IPS-18a (cell line): ENCODE measurements around the gene EIF2AK2.

ENCODE experiments used
- H3K27ac ChIP-seq: one replicate; pipeline ENCODE4 v1.5.1; 2013; ENCODE audit warnings: low read length
- H3K27me3 ChIP-seq: one replicate; pipeline ENCODE4 v1.6.1; 2013; ENCODE audit warnings: mild to moderate bottlenecking, low read length; ENCODE audit not compliant: control insufficient read depth, insufficient read depth
- H3K36me3 ChIP-seq: one replicate; pipeline ENCODE4 v1.6.1; 2013; ENCODE audit warnings: low read depth, low read length; ENCODE audit not compliant: control insufficient read depth
- H3K4me1 ChIP-seq: one replicate; pipeline ENCODE4 v1.6.1; 2013; ENCODE audit warnings: low read depth, low read length; ENCODE audit not compliant: control insufficient read depth
- H3K4me3 ChIP-seq: one replicate; pipeline ENCODE4 v1.5.1; 2013; ENCODE audit warnings: low read length
- H3K9ac ChIP-seq: one replicate; pipeline ENCODE4 v1.6.1; 2013; ENCODE audit warnings: mild to moderate bottlenecking, low read length, moderate library complexity
- H3K9me3 ChIP-seq: one replicate; pipeline ENCODE4 v1.6.1; 2013; ENCODE audit warnings: low read depth, low read length; ENCODE audit not compliant: control insufficient read depth

Gene EIF2AK2

DNA sequence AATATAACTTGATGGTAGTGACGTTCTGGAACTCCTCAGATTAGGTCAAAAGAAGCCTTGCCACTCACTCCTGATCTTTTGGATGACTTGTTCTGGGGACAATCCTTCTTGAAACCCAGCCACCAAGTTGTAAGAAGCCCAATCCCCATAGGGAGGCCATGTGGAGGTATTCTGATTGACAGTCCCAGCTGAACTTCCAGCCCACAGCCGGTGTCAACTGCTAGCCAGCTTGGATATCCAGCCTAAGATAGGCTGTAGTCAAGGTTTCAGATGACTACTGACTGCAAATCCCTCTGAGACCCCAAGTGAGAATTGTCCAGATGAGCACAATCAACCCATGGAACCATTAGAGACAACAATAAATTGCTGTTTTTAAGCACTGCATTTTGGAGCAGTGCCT lies 31.4 kb downstream of the EIF2AK2 start:
- Histone ChIP-seq H3K4me3 (no peak overlapping the region), H3K27ac (no peak overlapping the region), H3K4me1 (no peaks in the 10 kb centered on the region), H3K27me3 (no peaks in the 10 kb centered on the region), H3K36me3 (peaks cover 20% of the 10 kb centered on the region), H3K9me3 (no peaks in the 10 kb centered on the region), H3K9ac (no peak overlapping the region)

DNA sequence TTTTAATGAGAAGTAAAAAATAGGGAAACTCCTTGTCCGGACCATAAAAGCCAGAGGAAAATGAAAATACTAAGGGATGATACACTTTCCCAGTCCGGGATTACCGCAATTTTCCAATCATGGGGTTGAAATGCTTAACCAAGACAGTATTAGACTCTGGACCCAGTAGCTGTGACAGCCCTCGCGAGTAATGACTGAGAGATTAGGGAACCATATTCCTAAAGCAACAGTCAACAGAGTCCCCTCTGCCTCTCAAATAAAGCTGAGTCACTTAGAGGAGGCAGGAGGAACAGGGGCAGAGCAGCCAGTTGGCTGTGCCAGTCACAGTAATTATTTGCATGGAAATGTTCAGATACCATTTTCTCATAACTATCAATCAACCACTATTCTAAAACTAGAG lies 37.6 kb downstream of the EIF2AK2 start:
- Histone ChIP-seq H3K27me3 (no peaks in the 10 kb centered on the region), H3K9ac (no peak overlapping the region), H3K4me3 (no peak overlapping the region), H3K4me1 (no peaks in the 10 kb centered on the region), H3K36me3 (peaks cover 8% of the 10 kb centered on the region), H3K27ac (no peak overlapping the region), H3K9me3 (no peaks in the 10 kb centered on the region)

DNA sequence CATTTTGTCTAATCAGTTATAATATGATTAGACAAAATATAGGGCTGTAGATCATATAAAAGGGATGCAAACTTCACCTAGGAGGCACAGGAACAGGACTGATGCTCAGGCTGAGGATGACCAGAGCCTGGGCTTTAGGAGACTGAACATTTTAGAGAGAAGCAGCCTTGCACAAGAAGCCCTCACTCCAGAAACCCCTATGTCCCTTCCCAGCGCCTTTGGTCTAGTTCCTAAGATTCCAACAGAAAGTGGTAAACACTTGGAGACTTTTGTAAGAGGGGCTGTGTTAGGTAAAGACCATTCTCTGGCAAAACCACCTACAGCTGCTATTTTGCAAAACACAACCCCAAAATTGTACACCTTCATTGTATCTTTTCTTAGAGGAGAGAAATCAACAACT lies 39.2 kb downstream of the EIF2AK2 start:
- Histone ChIP-seq H3K9ac (no peak overlapping the region), H3K4me1 (no peaks in the 10 kb centered on the region), H3K4me3 (no peak overlapping the region), H3K27ac (no peak overlapping the region), H3K36me3 (peaks cover 8% of the 10 kb centered on the region), H3K9me3 (no peaks in the 10 kb centered on the region), H3K27me3 (no peaks in the 10 kb centered on the region)

DNA sequence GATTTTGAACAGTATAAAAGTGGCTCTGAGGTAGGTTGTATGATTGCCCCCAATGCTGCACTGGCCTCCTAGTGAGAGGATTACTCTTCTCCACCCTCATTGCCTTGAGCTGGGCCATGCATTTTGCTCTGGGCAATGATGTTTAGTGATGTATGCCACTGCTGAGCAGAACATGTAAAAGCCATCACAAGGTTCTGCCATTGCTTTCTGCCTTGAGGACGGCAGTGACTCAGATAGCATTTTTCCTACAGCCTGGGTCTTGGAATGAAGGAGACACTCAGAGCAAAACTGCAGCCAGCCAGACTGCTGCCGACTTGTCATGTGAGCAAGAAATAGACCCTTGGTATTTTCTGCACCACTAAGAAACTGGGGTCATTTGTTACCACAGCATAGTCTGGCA lies 44.8 kb downstream of the EIF2AK2 start:
- H3K27me3 ChIP-seq, result no peaks in the 10 kb centered on the region
- no peaks in the 10 kb centered on the region for H3K4me1 ChIP-seq
- H3K4me3 ChIP-seq, result no peak overlapping the region
- no peaks in the 10 kb centered on the region for H3K9me3 ChIP-seq
- H3K36me3 ChIP-seq, result peaks cover 15% of the 10 kb centered on the region
- no peak overlapping the region for H3K27ac ChIP-seq
- H3K9ac ChIP-seq, result no peak overlapping the region

DNA sequence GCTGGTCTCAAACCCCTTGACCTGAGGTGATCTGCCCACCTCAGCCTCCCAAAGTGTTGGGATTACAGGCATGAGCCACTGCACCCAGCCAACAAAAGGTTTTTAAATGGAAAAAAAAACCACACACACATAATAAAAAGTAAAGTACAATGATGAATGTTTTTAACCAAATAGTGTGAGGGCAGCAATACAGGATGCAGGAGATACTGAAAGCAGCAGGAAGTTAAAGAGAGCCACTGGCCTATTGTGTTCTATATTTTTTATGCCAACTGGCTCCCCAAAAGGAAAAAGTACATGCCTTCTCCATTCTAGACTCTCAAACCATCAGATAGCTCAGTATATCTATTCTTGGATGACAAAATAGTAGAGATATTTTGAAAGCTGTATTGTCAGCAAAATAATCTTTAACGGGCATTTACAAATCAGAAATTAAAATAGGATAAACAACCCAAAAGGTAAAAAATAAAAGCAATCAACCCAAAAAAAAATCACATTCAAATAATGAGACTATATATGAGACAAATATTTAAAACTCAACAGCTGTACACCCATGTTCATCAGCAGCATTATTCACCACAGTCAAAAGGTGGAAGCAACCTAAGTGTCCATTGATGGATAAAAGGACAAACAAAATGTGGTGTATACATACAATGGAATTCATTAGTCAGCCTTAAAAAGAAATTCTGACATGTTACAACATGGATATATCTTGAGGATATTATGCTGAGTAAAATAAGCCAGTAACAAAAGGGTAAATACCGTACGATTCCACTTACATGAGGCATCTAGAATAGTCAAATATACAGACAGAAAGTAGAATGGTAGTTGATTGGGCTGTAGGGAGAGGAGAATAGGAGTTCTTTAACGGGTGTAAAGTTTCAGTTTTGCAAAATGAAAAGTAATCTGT lies 46.2 kb downstream of the EIF2AK2 start:
- Histone ChIP-seq H3K27ac (no peak overlapping the region), H3K9me3 (no peaks in the 10 kb centered on the region), H3K9ac (no peak overlapping the region), H3K4me1 (peaks cover 4% of the 10 kb centered on the region), H3K27me3 (no peaks in the 10 kb centered on the region), H3K4me3 (no peak overlapping the region), H3K36me3 (peaks cover 22% of the 10 kb centered on the region)

DNA sequence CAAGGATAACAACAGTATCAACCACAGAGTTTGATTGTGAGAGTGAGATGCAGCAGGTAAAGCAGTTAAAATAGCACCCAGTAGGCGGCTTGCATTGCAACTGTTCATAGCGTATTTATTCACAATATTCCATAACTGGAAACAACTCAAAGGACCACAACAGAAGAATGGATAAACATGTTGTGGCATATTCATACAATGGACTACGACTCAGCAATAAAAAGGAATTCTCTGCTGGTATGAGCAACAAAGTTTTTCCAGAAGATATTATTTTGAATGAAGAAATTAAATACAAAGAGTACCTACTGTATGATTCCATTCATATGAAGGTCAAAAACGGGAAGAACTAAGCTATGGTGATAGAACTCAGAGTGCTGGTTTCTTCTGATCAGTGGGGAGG lies 47.3 kb downstream of the EIF2AK2 start:
- H3K27me3 ChIP-seq, result no peaks in the 10 kb centered on the region
- H3K36me3 ChIP-seq, result peaks cover 22% of the 10 kb centered on the region

DNA sequence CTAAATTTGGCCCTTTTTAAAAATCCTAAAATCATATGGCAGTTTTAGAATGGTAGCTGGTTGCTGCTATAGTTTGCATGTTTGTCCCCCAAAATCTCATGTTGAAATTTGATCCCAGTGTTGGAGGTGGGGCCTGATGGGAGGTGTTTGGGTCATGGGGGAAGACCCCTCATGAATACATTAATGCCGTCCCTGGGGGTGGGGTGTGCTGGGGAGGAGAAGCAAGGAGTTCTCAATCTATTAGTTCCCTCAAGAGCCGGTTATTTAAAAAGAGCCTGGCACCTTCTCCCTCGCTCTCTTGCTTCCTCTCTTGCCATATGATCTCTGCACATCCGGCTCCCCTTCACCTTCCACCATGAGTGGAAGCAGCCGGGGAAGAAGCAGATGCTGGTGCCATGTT lies 51.6 kb downstream of the EIF2AK2 start:
- Histone ChIP-seq H3K27ac (no peak overlapping the region), H3K9me3 (no peaks in the 10 kb centered on the region), H3K27me3 (no peaks in the 10 kb centered on the region), H3K4me3 (no peak overlapping the region), H3K36me3 (peaks cover 25% of the 10 kb centered on the region), H3K9ac (no peak overlapping the region), H3K4me1 (peaks cover 8% of the 10 kb centered on the region)

More for the DNA sequence above, 47.3 kb downstream of the EIF2AK2 start:
- Histone ChIP-seq H3K4me3 (no peak overlapping the region), H3K9me3 (no peaks in the 10 kb centered on the region), H3K4me1 (peaks cover 8% of the 10 kb centered on the region), H3K9ac (no peak overlapping the region), H3K27ac (no peak overlapping the region)

DNA sequence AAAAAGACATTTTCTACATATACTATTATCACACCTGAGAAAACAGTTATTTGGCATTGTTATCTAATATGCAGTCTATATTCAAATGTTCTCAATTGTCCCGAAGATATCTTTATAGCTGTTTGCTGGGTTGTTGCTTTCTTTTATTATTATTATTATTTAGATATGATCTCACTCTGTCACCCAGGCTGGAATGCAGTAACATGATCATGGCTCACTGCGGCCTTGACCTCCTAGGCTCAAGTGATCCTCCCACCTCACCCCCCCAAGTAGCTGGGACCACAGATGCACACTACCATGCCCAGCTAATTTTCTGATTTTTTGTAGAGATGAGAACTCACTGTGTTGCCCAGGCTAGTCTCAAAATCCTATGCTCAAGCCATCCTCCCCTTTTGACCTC lies 52.6 kb downstream of the EIF2AK2 start:
- Histone ChIP-seq H3K9me3 (no peaks in the 10 kb centered on the region), H3K27ac (no peak overlapping the region), H3K27me3 (no peaks in the 10 kb centered on the region), H3K4me1 (peaks cover 8% of the 10 kb centered on the region), H3K36me3 (peaks cover 22% of the 10 kb centered on the region), H3K9ac (no peak overlapping the region), H3K4me3 (no peak overlapping the region)

DNA sequence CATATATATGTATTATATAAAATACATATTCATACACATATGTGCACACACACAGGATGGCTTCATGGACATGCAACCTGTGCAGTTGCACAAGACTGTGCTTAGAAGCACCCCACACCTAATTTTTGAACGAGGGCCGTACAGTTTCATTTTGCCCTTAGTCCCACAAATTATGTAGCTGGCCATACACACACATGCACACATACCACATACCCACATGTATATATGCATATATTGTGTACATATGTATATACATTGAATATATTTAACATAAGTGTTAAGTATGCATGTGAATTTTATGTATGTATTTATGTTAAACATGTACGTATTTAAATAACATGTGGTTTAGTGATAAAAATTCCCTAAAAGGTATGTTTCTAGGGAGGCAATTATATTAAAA lies 54.2 kb downstream of the EIF2AK2 start:
- peaks cover 8% of the 10 kb centered on the region for H3K4me1 ChIP-seq
- H3K4me3 ChIP-seq, result no peak overlapping the region
- H3K27ac ChIP-seq, result no peak overlapping the region
- H3K9me3 ChIP-seq, result no peaks in the 10 kb centered on the region
- no peak overlapping the region for H3K9ac ChIP-seq
- no peaks in the 10 kb centered on the region for H3K27me3 ChIP-seq
- peaks cover 16% of the 10 kb centered on the region for H3K36me3 ChIP-seq

DNA sequence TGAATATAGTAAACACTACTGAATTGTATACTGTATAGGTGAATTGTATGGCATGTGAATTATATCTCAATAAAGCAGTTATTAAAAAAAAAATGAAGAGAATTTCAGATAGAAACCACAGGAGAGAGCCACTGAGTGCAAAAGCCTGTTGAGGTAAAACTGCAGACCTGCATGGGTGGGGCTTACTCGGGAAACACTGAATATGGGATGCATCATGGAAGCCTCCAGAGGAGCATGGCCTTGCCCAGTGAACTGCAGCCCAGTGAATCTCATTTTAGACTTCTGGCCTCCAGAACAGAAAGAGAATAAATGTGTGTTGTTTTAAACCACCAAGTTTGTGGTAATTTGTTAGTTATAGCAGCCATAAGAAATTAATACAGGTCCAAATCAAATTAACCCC lies 56.7 kb downstream of the EIF2AK2 start:
- no peaks in the 10 kb centered on the region for H3K4me1 ChIP-seq
- H3K27me3 ChIP-seq, result no peaks in the 10 kb centered on the region
- H3K9ac ChIP-seq, result no peak overlapping the region
- H3K4me3 ChIP-seq, result no peak overlapping the region
- H3K27ac ChIP-seq, result no peak overlapping the region
- H3K9me3 ChIP-seq, result no peaks in the 10 kb centered on the region
- H3K36me3 ChIP-seq, result peaks cover 3% of the 10 kb centered on the region

DNA sequence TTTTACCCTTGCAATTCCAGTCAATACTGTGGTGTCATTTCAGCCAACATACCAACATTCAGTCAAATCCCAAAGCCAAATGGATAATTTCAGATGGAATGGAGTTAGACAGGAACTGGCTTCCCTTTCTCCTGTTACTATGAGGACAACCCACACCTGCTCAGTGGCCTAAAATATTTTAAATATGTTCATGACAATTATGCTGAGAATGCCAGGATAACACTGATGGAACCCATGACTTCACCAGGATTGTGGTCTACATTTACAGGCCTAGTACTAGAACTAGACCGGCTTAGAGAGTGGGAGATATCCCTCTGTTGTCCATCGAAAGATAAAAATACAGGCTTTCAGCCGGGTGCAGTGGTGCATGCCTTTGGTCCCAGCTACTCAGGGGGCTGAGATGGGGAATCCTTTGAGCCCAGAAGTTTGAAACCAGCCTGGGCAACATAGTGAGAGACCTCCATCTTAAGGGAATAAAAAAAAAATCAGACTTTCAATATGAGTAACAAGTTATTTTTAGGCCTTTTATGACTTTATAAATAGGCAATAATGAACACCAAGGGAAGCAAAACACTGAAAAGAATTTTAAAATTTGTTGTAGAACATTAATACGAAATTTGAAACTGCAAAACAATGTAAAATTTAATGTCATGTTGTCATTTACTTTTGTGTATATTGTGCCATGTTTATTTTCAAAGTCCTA lies 58.2 kb downstream of the EIF2AK2 start:
- H3K27me3 ChIP-seq, result no peaks in the 10 kb centered on the region
- no peaks in the 10 kb centered on the region for H3K4me1 ChIP-seq
- peaks cover 1% of the 10 kb centered on the region for H3K36me3 ChIP-seq
- no peaks in the 10 kb centered on the region for H3K9me3 ChIP-seq
- no peak overlapping the region for H3K4me3 ChIP-seq
- H3K9ac ChIP-seq, result no peak overlapping the region
- no peak overlapping the region for H3K27ac ChIP-seq

DNA sequence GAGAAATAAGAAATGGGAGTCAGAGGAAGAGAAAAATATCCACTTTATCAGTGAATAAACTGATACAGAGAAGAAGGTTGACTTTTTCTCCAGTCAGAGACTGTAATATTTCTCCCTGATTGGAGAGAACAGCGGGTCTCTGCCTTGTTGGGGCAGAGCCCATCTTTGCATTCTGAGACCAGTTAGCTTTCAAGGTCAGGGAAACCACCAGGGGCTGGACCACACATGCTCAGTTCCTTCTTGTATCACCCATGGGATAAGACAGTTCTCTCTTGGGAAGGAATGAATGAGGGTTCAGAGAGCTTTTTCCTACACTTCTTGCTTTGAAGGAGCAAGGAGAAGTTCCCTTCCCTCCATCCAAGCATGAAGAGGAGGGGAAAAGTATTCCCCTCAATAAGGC lies 60.2 kb downstream of the EIF2AK2 start:
- H3K36me3 ChIP-seq, result no peaks in the 10 kb centered on the region
- H3K4me3 ChIP-seq, result no peak overlapping the region
- no peaks in the 10 kb centered on the region for H3K4me1 ChIP-seq
- H3K9ac ChIP-seq, result no peak overlapping the region
- no peaks in the 10 kb centered on the region for H3K27me3 ChIP-seq
- no peak overlapping the region for H3K27ac ChIP-seq
- H3K9me3 ChIP-seq, result no peaks in the 10 kb centered on the region
